Rectal smooth muscle tissue (tissue), 1 donor: ENCODE measurements around the gene HABP2.

ENCODE experiments used
- H3K27ac ChIP-seq: one replicate; pipeline ENCODE4 v1.7.0; 2013; ENCODE audit warnings: low read depth, low read length, inconsistent platforms
- H3K27me3 ChIP-seq: one replicate; pipeline ENCODE4 v1.7.0; 2013; ENCODE audit warnings: low read length; ENCODE audit not compliant: control insufficient read depth, insufficient read depth
- H3K36me3 ChIP-seq: one replicate; pipeline ENCODE4 v1.7.0; 2013; ENCODE audit warnings: low read length; ENCODE audit not compliant: control insufficient read depth, insufficient read depth
- H3K4me1 ChIP-seq: one replicate; pipeline ENCODE4 v1.7.0; 2013; ENCODE audit warnings: low read length; ENCODE audit not compliant: control insufficient read depth, insufficient read depth
- H3K4me3 ChIP-seq: one replicate; pipeline ENCODE4 v1.7.0; 2013; ENCODE audit warnings: low read length
- H3K9ac ChIP-seq: one replicate; pipeline ENCODE4 v1.7.0; 2013; ENCODE audit warnings: low read length

HABP2 gene

GRCh38 chr10:113552701-113553100 lies at the start of gene HABP2:
HABP2 (plus strand) TSS chr10:113553053; CDS start chr10:113553122, 69 bp downstream.
- Histone ChIP-seq H3K4me3 (no peak within 1 kb of the TSS), H3K9ac (no peak within 1 kb of the TSS), H3K27ac (no peak within 1 kb of the TSS), H3K27me3 (no peaks in the 10 kb centered on the region), H3K36me3 (no peaks in the 10 kb centered on the region), H3K4me1 (no peaks in the 10 kb centered on the region)

- no peaks in the 10 kb centered on the region for H3K27me3 ChIP-seq
- no peaks in the 10 kb centered on the region for H3K36me3 ChIP-seq
- H3K27ac ChIP-seq: no peak overlapping the region
- H3K4me3 ChIP-seq: no peak overlapping the region
- no peak overlapping the region for H3K9ac ChIP-seq
- H3K4me1 ChIP-seq: peaks cover 2% of the 10 kb centered on the region
These were observed 48.9 kb upstream of the HABP2 start for GRCh38 chr10:113503930-113504329.

- no peak overlapping the region for H3K4me3 ChIP-seq
- no peak overlapping the region for H3K27ac ChIP-seq
- H3K9ac ChIP-seq: no peak overlapping the region
- H3K4me1 ChIP-seq: no peaks in the 10 kb centered on the region
- no peaks in the 10 kb centered on the region for H3K27me3 ChIP-seq
- H3K36me3 ChIP-seq: no peaks in the 10 kb centered on the region
These were observed 48.4 kb upstream of the HABP2 start for GRCh38 chr10:113504423-113504822.

DNA sequence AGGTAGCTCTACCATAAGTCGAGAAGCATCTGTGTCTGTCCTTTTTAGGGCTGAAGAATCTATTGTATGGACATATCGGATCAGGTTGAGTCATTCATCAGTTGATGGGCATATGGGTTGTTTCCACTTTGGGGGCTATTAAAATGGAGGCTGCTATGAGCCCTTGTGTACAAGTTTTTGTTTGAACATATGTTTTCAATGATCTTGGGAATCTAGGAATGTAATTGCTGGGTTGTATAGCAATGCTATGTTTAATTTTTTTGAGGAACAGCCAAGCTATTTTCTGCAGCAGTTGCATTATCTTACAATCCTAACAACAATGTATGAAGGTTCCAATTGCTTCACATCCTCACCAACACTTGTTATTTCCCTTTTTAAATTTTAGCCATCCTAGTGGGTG lies 46.4 kb upstream of the HABP2 start:
- H3K9ac ChIP-seq: no peak overlapping the region
- no peak overlapping the region for H3K27ac ChIP-seq
- no peak overlapping the region for H3K4me3 ChIP-seq
- no peaks in the 10 kb centered on the region for H3K4me1 ChIP-seq
- no peaks in the 10 kb centered on the region for H3K36me3 ChIP-seq
- H3K27me3 ChIP-seq: no peaks in the 10 kb centered on the region

- no peaks in the 10 kb centered on the region for H3K4me1 ChIP-seq
- H3K27me3 ChIP-seq: no peaks in the 10 kb centered on the region
- no peak overlapping the region for H3K4me3 ChIP-seq
- no peak overlapping the region for H3K27ac ChIP-seq
- no peaks in the 10 kb centered on the region for H3K36me3 ChIP-seq
- no peak overlapping the region for H3K9ac ChIP-seq
These were observed 41.4 kb upstream of the HABP2 start for GRCh38 chr10:113511419-113511818.

DNA sequence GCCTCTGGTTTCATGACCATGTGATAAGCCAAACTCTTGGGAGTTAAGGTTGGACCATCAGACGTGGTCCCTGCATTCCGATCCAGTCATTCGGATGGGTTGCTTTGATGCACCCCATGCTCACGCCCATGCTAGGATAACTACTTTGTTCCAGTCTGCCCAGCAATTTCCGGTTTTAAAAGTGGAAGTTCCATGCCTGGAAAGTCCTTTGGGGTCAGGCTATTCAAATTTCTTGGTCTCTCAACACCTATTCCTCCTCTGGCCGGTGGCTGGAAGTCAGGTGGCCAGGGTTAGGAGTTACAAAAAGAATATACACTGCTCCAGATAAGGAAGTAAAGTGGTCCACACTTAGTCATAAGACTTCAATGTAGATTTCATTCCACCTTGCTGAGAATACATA lies 37.7 kb upstream of the HABP2 start:
- H3K4me3 ChIP-seq: no peak overlapping the region
- H3K27me3 ChIP-seq: no peaks in the 10 kb centered on the region
- H3K27ac ChIP-seq: no peak overlapping the region
- no peaks in the 10 kb centered on the region for H3K36me3 ChIP-seq
- H3K4me1 ChIP-seq: no peaks in the 10 kb centered on the region
- H3K9ac ChIP-seq: no peak overlapping the region

- Histone ChIP-seq H3K27me3 (no peaks in the 10 kb centered on the region), H3K4me1 (no peaks in the 10 kb centered on the region), H3K4me3 (no peak overlapping the region), H3K36me3 (no peaks in the 10 kb centered on the region), H3K27ac (no peak overlapping the region), H3K9ac (no peak overlapping the region)
These were observed 37.3 kb upstream of the HABP2 start for GRCh38 chr10:113515601-113516000.

DNA sequence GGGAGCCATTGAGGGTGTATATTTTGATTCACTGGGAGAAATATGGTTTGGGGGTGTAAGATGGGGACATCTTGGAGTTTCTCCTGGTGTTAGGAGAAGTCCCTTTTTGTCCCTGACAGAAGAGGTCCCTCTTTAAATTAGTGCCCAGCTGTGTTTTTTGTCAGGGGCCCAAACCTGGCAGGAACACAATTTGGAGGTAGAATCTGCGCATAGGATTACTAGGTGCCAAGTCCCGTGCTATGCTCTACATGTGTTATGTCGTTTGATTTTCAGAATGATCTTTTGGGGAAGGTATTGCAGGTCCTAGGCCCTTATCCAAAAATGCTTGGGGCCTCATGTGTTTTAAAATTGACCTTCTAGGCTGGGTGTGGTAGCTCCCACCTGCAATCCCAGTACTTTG lies 36.8 kb upstream of the HABP2 start:
- Histone ChIP-seq H3K27ac (no peak overlapping the region), H3K36me3 (no peaks in the 10 kb centered on the region), H3K27me3 (no peaks in the 10 kb centered on the region), H3K9ac (no peak overlapping the region), H3K4me3 (no peak overlapping the region), H3K4me1 (no peaks in the 10 kb centered on the region)

GRCh38 chr10:113517165-113517900 lies 35.5 kb upstream of the HABP2 start:
- Histone ChIP-seq H3K36me3 (no peaks in the 10 kb centered on the region), H3K9ac (no peak overlapping the region), H3K27ac (no peak overlapping the region), H3K27me3 (no peaks in the 10 kb centered on the region), H3K4me1 (no peaks in the 10 kb centered on the region), H3K4me3 (no peak overlapping the region)

DNA sequence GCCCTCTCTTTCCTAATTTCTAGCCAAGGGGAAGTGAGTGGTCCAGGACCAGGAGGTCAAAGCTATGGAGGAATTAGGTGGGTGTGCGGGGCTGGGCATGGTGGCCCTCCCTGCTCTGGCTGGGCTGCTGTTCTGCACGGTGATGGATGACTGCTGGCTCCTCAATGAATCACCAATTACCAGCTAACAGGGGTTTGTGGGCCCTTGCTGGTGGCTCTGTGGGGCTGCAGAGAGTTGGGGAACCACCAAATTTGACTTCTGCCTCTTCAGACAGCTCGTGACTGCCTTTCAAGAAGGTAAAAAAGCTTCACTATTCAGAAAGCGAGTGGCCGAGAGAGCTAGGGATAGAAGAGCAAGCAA lies 35.0 kb upstream of the HABP2 start:
- no peak overlapping the region for H3K4me3 ChIP-seq
- H3K27me3 ChIP-seq: no peaks in the 10 kb centered on the region
- no peak overlapping the region for H3K27ac ChIP-seq
- no peaks in the 10 kb centered on the region for H3K4me1 ChIP-seq
- H3K9ac ChIP-seq: no peak overlapping the region
- no peaks in the 10 kb centered on the region for H3K36me3 ChIP-seq

DNA sequence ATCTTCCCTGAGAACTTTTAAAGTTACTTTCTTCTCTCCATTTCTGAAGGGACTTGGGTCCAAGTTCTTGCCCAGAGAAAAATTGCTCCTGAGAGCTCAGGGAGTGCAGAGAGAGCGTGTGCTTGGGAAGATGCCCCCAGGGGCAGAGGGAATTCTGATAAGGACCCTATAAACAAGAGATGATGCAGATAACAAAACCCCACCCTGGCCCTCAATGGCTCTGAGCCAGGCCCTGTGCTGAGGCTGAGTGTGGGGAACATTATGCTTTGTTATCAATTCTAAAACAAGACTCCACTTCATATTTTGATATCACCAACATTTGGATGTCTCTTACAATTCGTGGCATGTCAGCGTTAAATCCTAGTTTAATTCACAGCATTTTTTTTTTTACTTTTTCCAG lies 34.4 kb upstream of the HABP2 start:
- Histone ChIP-seq H3K36me3 (no peaks in the 10 kb centered on the region), H3K27me3 (no peaks in the 10 kb centered on the region), H3K9ac (no peak overlapping the region), H3K27ac (no peak overlapping the region), H3K4me3 (no peak overlapping the region), H3K4me1 (no peaks in the 10 kb centered on the region)

DNA sequence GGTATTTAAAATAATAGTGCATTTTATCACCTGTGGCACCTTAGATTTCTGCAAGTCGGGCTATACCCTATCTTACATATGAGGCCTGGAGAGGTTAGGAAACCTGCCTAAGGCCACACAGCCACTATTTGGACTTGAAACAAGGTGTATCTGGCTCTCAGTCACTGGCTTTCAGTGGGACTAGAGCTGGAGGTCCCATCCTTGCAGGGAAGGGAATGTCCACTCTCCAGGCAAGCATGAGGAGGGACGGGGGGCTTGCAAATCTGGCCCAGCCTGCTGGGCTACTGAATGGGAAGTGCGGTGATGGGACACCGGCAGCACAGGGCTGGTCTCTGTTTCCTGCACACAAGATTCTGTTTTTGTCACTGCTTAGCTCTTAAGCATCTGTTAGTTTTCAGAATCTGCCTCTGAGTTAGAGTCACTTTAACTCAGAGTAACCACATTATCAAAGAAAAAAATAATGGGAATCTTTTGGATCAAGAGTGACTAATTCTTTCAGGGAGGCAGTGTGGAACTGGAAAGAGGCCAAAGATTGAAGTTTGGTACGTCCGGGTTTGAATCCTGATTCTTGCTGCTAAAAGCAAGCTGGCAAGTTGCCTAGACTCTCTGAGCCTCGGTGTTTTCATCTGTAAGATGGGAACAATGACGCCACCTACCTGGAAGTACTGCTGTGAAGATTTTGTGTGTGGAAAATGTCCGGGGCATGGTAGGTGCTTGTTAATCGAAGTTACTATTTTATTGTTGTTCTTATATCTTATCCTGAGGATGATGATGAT lies 33.8 kb upstream of the HABP2 start:
- Histone ChIP-seq H3K9ac (no peak overlapping the region), H3K4me1 (no peaks in the 10 kb centered on the region), H3K36me3 (no peaks in the 10 kb centered on the region), H3K4me3 (no peak overlapping the region), H3K27ac (no peak overlapping the region), H3K27me3 (no peaks in the 10 kb centered on the region)

GRCh38 chr10:113519681-113520115 lies 33.2 kb upstream of the HABP2 start:
- H3K9ac ChIP-seq: no peak overlapping the region
- H3K27ac ChIP-seq: no peak overlapping the region
- no peak overlapping the region for H3K4me3 ChIP-seq
- no peaks in the 10 kb centered on the region for H3K27me3 ChIP-seq
- no peaks in the 10 kb centered on the region for H3K4me1 ChIP-seq
- no peaks in the 10 kb centered on the region for H3K36me3 ChIP-seq
